Muscle of leg (tissue), 11 donors: ENCODE data around the gene FAM174B. TPM values are rescaled to one million over a fixed set of nuclear protein-coding genes. Genes with fewer than 3 reads are reported as not detected.
A peak's percentile ranks its signal among the peaks of the same experiment; 100 is the strongest.

Experiments
- DNase-seq: peaks from one replicate; pipeline ENCODE4 v3.0.0; 2013
- H3K27ac ChIP-seq: one replicate; pipeline ENCODE4 v1.5.1; 2013; ENCODE audit warnings: mild to moderate bottlenecking, low read length, control low read depth
- H3K27me3 ChIP-seq: one replicate; pipeline ENCODE4 v1.6.1; 2013; ENCODE audit warnings: low read length; ENCODE audit not compliant: control insufficient read depth, insufficient read depth
- H3K36me3 ChIP-seq: one replicate; pipeline ENCODE4 v1.6.1; 2013; ENCODE audit warnings: low read length; ENCODE audit not compliant: control insufficient read depth, insufficient read depth
- H3K4me1 ChIP-seq: one replicate; pipeline ENCODE4 v1.6.1; 2013; ENCODE audit warnings: low read length; ENCODE audit not compliant: control insufficient read depth, insufficient read depth
- H3K4me3 ChIP-seq: one replicate; pipeline ENCODE4 v1.5.1; 2013; ENCODE audit warnings: low read length, control low read depth
- H3K9me3 ChIP-seq: replicated peaks from 2 replicates; pipeline ENCODE4 v1.6.1; 2013; ENCODE audit warnings: low read depth, low read length; ENCODE audit not compliant: control insufficient read depth
- WGBS: methylation state at CpG from one replicate; pipeline ENCODE4 v1.1.5; 2013; ENCODE audit warnings: missing lambda C conversion rate; ENCODE audit not compliant: insufficient coverage; 5-methylcytosine and 5-hydroxymethylcytosine counted together
- polyA plus RNA-seq, 8 donors: library from polyadenylated mRNA; unstranded; fragments of 120-200 nt; gene quantifications; one replicate each; pipeline versions ENCODE4 v1.2.1 to v1.2.3, GENCODE V29; 2013; ENCODE audit warnings: inconsistent platforms in 1 of 8, low replicate concordance in 1 of 8; ENCODE audit not compliant: insufficient read length in 8 of 8, insufficient read depth in 1 of 8
- total RNA-seq: library from RNA; stranded (reverse); fragments of 120-200 nt; gene quantifications from one replicate; pipeline ENCODE4 v1.2.4, GENCODE V29; 2013

The FAM174B gene
- total and polyA plus RNA-seq, 9 donors, result 13.3 to 25.4 (median 17.1) TPM

DNA sequence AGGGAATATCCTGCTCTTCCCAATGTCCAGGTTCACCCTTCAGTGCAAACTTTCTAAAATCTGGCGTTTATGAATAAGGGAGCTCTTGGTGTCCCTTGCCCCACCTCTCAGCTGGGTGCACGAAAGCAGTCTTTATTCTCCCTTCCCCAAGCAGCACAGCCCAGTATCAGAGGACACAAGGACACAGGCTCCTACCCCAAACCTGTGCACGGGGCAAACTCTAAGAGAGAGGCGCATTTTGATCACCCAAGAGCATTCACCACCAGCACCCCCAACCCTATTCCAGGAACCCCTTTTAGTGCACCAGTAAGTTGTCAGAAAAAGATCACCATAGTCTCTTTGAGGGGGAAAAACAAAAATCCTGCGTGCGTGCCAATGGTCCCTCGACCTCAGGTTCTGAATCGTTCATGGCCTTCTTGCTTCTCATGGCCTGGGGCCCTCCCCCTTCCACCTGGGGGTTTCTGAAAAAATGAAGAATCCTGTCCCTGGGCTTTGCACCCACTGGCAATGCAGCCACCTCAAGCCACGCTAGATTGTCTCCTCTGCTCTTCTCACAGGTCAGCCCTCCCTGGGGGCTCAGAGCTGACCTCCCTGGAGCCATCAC, 78.9 kb downstream of the FAM174B start:
- Histone ChIP-seq H3K4me3 (no peak overlapping the region), H3K36me3 (no peaks in the 10 kb centered on the region), H3K4me1 (peaks cover 17% of the 10 kb centered on the region), H3K27me3 (no peaks in the 10 kb centered on the region), H3K27ac (no peak overlapping the region), H3K9me3 (no peaks in the 10 kb centered on the region)
- DNase-seq, result no peak
- WGBS, result 88% methylated on average over 6 of the region's 9 CpGs

DNA sequence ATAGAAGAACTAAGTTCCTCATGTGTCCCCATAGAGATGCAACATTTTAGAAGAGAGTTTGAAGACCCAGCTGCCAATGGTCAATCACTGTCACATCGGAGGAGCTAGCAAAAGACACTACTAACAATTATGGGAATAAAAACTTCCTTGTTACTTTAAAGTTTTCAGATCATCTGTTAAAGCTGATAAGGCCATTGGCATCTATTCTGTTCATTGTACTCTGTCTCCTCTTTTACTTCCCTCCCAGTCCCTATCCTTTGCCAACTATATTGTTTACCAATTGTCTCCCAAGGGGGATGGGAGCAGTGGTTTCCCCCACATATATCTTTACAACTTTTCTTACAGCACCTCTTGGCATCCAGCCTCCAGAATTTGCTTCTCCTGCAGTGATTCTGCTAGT, 81.0 kb downstream of the FAM174B start:
- Histone ChIP-seq H3K27me3 (no peaks in the 10 kb centered on the region), H3K9me3 (no peaks in the 10 kb centered on the region), H3K4me3 (no peak overlapping the region), H3K27ac (no peak overlapping the region), H3K36me3 (no peaks in the 10 kb centered on the region), H3K4me1 (peaks cover 33% of the 10 kb centered on the region)
- no peak for DNase-seq
- 83% methylated on average over 1 of the region's 1 CpG for WGBS

DNA sequence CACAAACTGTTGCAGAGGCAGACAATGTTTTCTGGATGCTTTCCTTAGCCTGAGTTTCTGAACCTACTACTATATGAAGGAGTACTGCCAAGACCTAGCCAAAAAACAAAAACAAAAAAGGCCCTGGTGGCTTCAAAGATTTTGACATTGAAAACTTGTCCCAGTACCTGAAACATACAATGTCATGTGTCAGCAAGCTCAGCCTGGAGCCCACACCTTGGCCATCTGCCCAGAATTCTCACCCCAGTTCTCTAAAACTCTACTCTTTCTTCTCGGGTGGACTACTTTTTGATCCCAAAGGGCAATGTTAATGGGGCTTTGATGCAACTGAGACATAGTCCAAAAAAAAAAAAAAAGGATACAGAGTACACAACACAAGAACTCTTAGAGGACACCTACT, 81.4 kb downstream of the FAM174B start:
- no peaks in the 10 kb centered on the region for H3K9me3 ChIP-seq
- no peak overlapping the region for H3K27ac ChIP-seq
- no peaks in the 10 kb centered on the region for H3K27me3 ChIP-seq
- H3K36me3 ChIP-seq, result no peaks in the 10 kb centered on the region
- H3K4me3 ChIP-seq, result no peak overlapping the region
- peaks cover 29% of the 10 kb centered on the region for H3K4me1 ChIP-seq
- DNase-seq, result no peak
- WGBS, result no CpG with 5 or more reads among the region's 1 CpG

DNA sequence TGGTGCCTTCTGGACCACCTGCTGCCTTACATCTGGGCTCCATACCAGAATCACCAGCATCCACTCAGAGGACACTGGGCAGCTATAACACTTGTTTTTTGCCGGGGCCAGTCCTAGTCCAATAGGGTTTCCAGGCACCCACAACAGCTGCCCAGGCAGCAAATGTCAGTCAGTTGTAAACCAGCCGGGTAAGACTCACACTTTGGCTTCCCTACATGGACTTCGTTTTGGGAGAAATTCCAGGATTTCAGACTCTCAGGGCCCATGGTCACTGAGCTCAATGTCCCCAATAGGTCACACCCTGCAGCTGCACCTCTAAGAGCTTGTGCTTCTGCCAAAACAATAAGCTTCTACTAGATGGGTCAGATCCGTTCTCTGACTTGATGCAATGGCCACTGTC, 83.8 kb downstream of the FAM174B start:
- Histone ChIP-seq H3K36me3 (no peaks in the 10 kb centered on the region), H3K27ac (no peak overlapping the region), H3K9me3 (no peaks in the 10 kb centered on the region), H3K4me1 (peaks cover 28% of the 10 kb centered on the region), H3K4me3 (no peak overlapping the region), H3K27me3 (no peaks in the 10 kb centered on the region)
- 38% methylated on average over 4 of the region's 4 CpGs for WGBS
- peak; percentile 66 for DNase-seq

DNA sequence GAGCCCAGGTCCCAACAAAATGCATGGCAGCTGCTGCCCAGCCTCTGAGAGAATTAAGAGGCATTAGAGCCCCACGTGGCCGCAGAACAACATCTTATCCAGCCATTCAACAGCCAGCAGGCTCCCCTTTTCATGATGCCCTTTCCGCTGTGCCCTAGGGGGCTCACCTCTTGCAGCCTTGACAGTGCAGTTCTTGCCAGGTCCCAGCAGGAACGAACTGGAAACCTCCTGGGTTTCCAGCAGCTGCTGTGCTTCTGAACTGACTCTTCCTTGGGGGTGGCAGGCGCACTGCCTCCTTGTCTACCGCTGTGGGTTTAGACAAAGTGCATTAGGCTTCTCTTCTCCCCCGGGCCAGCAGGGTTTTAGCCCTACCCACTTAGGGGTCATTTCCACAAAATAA, 85.2 kb downstream of the FAM174B start:
- Histone ChIP-seq H3K27me3 (no peaks in the 10 kb centered on the region), H3K36me3 (no peaks in the 10 kb centered on the region), H3K9me3 (no peaks in the 10 kb centered on the region), H3K27ac (no peak overlapping the region), H3K4me3 (no peak overlapping the region), H3K4me1 (peaks cover 28% of the 10 kb centered on the region)
- WGBS, result 70% methylated on average over 7 of the region's 7 CpGs
- DNase-seq, result no peak

DNA sequence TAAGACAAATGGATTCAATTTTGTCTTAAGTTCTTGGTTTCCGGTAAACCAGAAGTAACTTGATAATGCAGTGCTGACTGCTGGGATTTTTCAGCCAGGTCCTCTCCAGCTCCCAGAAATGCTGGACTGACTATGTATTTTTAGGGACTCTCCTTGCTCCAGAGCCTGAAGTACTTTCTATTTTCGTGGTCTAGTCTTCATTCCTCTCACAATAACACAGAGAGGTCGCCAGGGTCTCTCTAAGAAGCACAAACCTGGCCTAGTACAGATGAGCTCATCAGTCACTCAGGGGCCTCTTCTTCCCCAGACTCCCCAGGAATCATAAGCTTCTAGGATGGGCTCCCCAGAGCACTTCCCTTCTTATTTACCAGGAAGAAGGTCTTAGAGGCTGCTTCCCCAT, 85.8 kb downstream of the FAM174B start:
- DNase-seq, result no peak
- peaks cover 28% of the 10 kb centered on the region for H3K4me1 ChIP-seq
- no peaks in the 10 kb centered on the region for H3K27me3 ChIP-seq
- H3K4me3 ChIP-seq, result no peak overlapping the region
- no peaks in the 10 kb centered on the region for H3K36me3 ChIP-seq
- no peak overlapping the region for H3K27ac ChIP-seq
- WGBS, result 86% methylated on average over 2 of the region's 3 CpGs
- no peaks in the 10 kb centered on the region for H3K9me3 ChIP-seq

Other genes with a start within 250 kb of the FAM174B start
- gene CHD2, start 244.5 kb upstream of the FAM174B start, total RNA-seq, result 71.2 TPM
- gene CHD2, start 244.5 kb upstream of the FAM174B start, polyA plus RNA-seq, result 10 to 100 TPM; 53.4 to 65.8 (median 54.8) TPM